Esophagus squamous epithelium (tissue), 5 donors: ENCODE results near the gene NAV3. TPM values are rescaled to one million over a fixed set of nuclear protein-coding genes. Genes with fewer than 3 reads are reported as not detected.

Experiments used
- DNase-seq: peaks from one replicate; lab custom pipeline; 2025; lab: John Stamatoyannopoulos, UW
- H3K27ac ChIP-seq, 4 donors: fragments of 200-600 bp; sonication (generic); one replicate each; pipeline ENCODE4 v1.5.1; 2016 to 2019; ENCODE audit warnings: mild to moderate bottlenecking in 1 of 4
- H3K27me3 ChIP-seq, 4 donors: fragments of 200-600 bp; sonication (generic); 1 replicate in 3 of 4; 2 replicates in 1 of 4; pipeline versions ENCODE4 v1.5.1 to v1.6.0; 2017 to 2021; ENCODE audit warnings: antibody characterized with exemption in 1 of 4
- H3K36me3 ChIP-seq, 3 donors: fragments of 200-600 bp; sonication (generic); one replicate each; pipeline ENCODE4 v1.5.1; 2016 to 2019
- H3K4me1 ChIP-seq, 3 donors: fragments of 200-600 bp; sonication (generic); one replicate each; pipeline ENCODE4 v1.5.1; 2017 to 2019
- H3K4me3 ChIP-seq, 4 donors: fragments of 200-600 bp; sonication (generic); 1 replicate in 3 of 4; 2 replicates in 1 of 4; pipeline ENCODE4 v1.5.1; 2016 to 2019; ENCODE audit warnings: mild to moderate bottlenecking in 2 of 4, moderate library complexity in 1 of 4
- H3K9me3 ChIP-seq, 3 donors: fragments of 200-600 bp; sonication (generic); one replicate each; pipeline ENCODE4 v1.5.1; 2016 to 2019
- POLR2A ChIP-seq, 4 donors: fragments of 450-650 bp; IDR thresholded peaks; one replicate each; pipeline ENCODE4 v1.6.1; 2017; ENCODE audit warnings: antibody characterized with exemption in 4 of 4, mild to moderate bottlenecking in 4 of 4, moderate library complexity in 3 of 4
- WGBS, 2 donors: methylation state at CpG; one replicate each; pipeline ENCODE4 v1.1.5; 2018; 5-methylcytosine and 5-hydroxymethylcytosine counted together
- intact Hi-C: fragments of 100-400 bp; cut with DNase I; formaldehyde crosslinking; loops from one replicate; pipeline ENCODE4 v1.15.0; 2022
- total RNA-seq, 4 donors: library from RNA; depleted of rRNA; stranded (reverse); fragments of >200 nt; gene quantifications; one replicate each; pipeline ENCODE4 v1.1.0, GENCODE V29; 2016
- TF ChIP-seq, protein P1 (sequence below), 6 experiments: fragments of 450-650 bp in 4 of 6; fragments of 200-600 bp in 2 of 6; sonication (generic) in 2 of 6; IDR thresholded peaks; one replicate each; pipeline ENCODE4 v1.5.1; 2016 to 2019; ENCODE audit warnings: antibody characterized with exemption in 6 of 6, mild to moderate bottlenecking in 4 of 6, moderate library complexity in 4 of 6
- donor health status: DM: yes; HTN: yes; CAD: no.

The NAV3 gene
- total RNA-seq, 4 donors from 2014 or later, result 0.34 to 4.6 (median 3.2) TPM

DNA sequence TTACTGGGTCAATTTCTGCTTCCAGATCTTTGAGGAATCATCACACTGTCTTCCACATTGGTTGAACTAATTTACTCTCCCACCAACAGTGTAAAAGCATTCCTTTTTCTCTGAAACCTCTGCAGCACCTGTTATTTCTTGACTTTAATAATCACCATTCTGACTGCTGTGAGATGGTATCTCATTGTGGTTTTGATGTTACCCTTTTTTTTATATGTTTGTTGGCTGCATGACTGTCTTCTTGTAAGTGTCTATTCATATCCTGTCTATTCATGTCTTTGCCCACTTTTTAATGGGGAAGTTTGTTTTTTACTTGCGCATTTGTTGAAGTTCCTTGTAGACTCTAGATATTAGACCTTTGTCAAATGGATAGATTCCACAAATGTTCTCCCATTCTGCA is 324.9 kb downstream of the NAV3 start:
- DNase-seq, result no peak
- H3K27me3 ChIP-seq, result no peaks in the 10 kb centered on the region
- intact Hi-C loops, result no loop called here
- 87 to 96% methylated on average over 1 of the region's 1 CpG for WGBS, 2 donors
- no peaks in the 10 kb centered on the region for H3K36me3 ChIP-seq
- no peaks in the 10 kb centered on the region for H3K9me3 ChIP-seq
- no peak overlapping the region for H3K27ac ChIP-seq
- no peaks in the 10 kb centered on the region for H3K4me1 ChIP-seq
- no peak overlapping the region for H3K4me3 ChIP-seq
- no peak for TF ChIP-seq POLR2A (IDR thresholded peaks at IDR 0.05)
- TF ChIP-seq, protein P1, sequence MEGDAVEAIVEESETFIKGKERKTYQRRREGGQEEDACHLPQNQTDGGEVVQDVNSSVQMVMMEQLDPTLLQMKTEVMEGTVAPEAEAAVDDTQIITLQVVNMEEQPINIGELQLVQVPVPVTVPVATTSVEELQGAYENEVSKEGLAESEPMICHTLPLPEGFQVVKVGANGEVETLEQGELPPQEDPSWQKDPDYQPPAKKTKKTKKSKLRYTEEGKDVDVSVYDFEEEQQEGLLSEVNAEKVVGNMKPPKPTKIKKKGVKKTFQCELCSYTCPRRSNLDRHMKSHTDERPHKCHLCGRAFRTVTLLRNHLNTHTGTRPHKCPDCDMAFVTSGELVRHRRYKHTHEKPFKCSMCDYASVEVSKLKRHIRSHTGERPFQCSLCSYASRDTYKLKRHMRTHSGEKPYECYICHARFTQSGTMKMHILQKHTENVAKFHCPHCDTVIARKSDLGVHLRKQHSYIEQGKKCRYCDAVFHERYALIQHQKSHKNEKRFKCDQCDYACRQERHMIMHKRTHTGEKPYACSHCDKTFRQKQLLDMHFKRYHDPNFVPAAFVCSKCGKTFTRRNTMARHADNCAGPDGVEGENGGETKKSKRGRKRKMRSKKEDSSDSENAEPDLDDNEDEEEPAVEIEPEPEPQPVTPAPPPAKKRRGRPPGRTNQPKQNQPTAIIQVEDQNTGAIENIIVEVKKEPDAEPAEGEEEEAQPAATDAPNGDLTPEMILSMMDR (IDR thresholded peaks at IDR 0.05), result no peak

GRCh38 chr12:78156751-78157150 is 326.1 kb downstream of the NAV3 start:
- Histone ChIP-seq H3K27me3 (no peaks in the 10 kb centered on the region), H3K4me3 (no peak overlapping the region), H3K9me3 (no peaks in the 10 kb centered on the region), H3K4me1 (no peaks in the 10 kb centered on the region), H3K36me3 (no peaks in the 10 kb centered on the region), H3K27ac (no peak overlapping the region)
- intact Hi-C loops, result no loop called here
- no peak for DNase-seq
- no peak for TF ChIP-seq POLR2A (IDR thresholded peaks at IDR 0.05)
- TF ChIP-seq, protein P1 (IDR thresholded peaks at IDR 0.05), result no peak

GRCh38 chr12:78157199-78157598 is 326.5 kb downstream of the NAV3 start:
- no peaks in the 10 kb centered on the region for H3K9me3 ChIP-seq
- no peaks in the 10 kb centered on the region for H3K4me1 ChIP-seq
- 23 to 91% methylated on average over 1 of the region's 1 CpG for WGBS, 2 donors
- DNase-seq, result no peak
- no peak overlapping the region for H3K4me3 ChIP-seq
- no peaks in the 10 kb centered on the region for H3K36me3 ChIP-seq
- no peaks in the 10 kb centered on the region for H3K27me3 ChIP-seq
- intact Hi-C loops, result no loop called here
- TF ChIP-seq, protein P1 (IDR thresholded peaks at IDR 0.05), result no peak
- TF ChIP-seq POLR2A (IDR thresholded peaks at IDR 0.05), result no peak
- no peak overlapping the region for H3K27ac ChIP-seq

GRCh38 chr12:78164154-78164553 is 333.5 kb downstream of the NAV3 start:
- TF ChIP-seq POLR2A (IDR thresholded peaks at IDR 0.05), result no peak
- TF ChIP-seq, protein P1 (IDR thresholded peaks at IDR 0.05), result no peak
- no peak for DNase-seq
- WGBS, 2 donors, result 76 to 83% methylated on average over 1 of the region's 1 CpG

DNA sequence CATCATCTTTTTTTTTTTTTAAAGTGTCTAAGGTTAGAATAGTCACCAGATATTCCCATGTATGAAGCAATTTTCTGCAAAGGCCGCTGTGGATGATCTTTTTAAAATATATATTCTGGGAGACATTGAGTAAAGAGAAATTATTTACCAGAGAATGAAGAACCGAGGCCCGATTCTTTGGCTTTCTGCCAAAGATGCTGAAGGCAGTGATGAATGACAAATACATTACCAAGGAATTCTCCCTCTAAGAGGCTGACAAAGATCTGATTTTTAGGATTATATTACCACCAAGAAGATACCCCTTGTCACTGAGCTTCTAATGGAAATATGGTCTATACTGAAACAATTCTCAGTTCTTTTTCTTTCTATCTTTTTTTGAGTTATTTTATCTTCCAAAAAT is 336.8 kb downstream of the NAV3 start:
- Histone ChIP-seq H3K4me1 (no peaks in the 10 kb centered on the region), H3K36me3 (no peaks in the 10 kb centered on the region), H3K9me3 (no peaks in the 10 kb centered on the region), H3K27ac (no peak overlapping the region), H3K4me3 (no peak overlapping the region), H3K27me3 (no peaks in the 10 kb centered on the region)
- DNase-seq, result no peak
- 20 to 38% methylated on average over 3 of the region's 3 CpGs for WGBS, 2 donors
- intact Hi-C loops, result no loop called here
- no peak for TF ChIP-seq POLR2A (IDR thresholded peaks at IDR 0.05)
- TF ChIP-seq, protein P1 (IDR thresholded peaks at IDR 0.05), result no peak

More at GRCh38 chr12:78164154-78164553, 333.5 kb downstream of the NAV3 start:
- Histone ChIP-seq H3K27me3 (no peaks in the 10 kb centered on the region), H3K36me3 (no peaks in the 10 kb centered on the region), H3K4me1 (no peaks in the 10 kb centered on the region), H3K9me3 (no peaks in the 10 kb centered on the region), H3K4me3 (no peak overlapping the region), H3K27ac (no peak overlapping the region)
- intact Hi-C loops, result no loop called here
